ENCODE measurements around the gene SLC38A8. TPM values are rescaled to one million over a fixed set of nuclear protein-coding genes. Genes with fewer than 3 reads are reported as not detected.

Gene SLC38A8
- total RNA-seq, 1 experiment from 2014 or later: not detected

DNA sequence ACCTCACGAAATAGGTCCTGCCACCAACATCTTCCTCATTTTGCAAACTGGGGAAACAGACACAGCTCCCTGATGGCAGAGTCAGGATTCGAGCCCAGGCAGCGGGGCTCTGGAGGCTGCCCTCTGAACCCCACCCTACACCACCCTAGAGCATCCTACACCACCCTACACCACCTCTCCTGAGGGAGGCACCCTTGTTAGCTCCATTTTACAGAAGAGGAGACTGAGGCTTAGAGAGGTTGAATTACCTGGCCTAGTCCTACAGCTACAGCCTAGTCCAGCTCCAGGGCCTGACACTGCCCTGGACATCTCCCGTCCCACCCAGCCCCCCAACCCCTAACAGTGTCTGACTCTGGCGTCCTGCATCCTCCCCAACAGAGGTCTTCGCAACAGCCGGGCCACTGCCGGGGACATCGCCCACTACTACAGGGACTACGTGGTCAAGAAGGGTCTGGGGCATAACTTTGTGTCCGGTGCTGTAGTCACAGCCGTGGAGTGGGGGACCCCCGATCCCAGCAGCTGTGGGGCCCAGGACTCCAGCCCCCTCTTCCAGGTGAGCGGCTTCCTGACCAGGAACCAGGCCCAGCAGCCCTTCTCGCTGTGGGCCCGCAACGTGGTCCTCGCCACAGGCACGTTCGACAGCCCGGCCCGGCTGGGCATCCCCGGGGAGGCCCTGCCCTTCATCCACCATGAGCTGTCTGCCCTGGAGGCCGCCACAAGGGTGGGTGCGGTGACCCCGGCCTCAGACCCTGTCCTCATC is 77.7 kb downstream of the SLC38A8 start:
- H3K4me3 ChIP-seq (ENCODE audit: low read depth in 2 of 2, low read length in 2 of 2): no peak overlapping the region
- no peak overlapping the region for H3K27ac ChIP-seq (ENCODE audit: low read length)
- in situ Hi-C loops (cut with HindIII; ENCODE audit: low pct_unique_long_range_greater_than_20kb, low sequenced_read_pairs) (no loop called here), intact Hi-C loops (cut with micrococcal nuclease; ENCODE audit: unreplicated experiment) (no loop called here)
- ATAC-seq: no peak
- H3K9me3 ChIP-seq (ENCODE audit: control insufficient read depth, insufficient read depth, low read depth, low read length): no peaks in the 10 kb centered on the region
- CTCF ChIA-PET: no interaction called here
- no TSS peak for BruUV-seq (replicated peaks)
- H3K4me1 ChIP-seq (ENCODE audit: control insufficient read depth, insufficient read depth, low read length): no peaks in the 10 kb centered on the region
- POLR2A ChIA-PET: no interaction called here
- TF ChIP-seq SIN3A (IDR thresholded peaks at IDR 0.05; ENCODE audit: borderline replicate concordance, insufficient read depth, low read depth, low read length) (no peak), CTCF (IDR thresholded peaks at IDR 0.05) (no peak), POLR2AphosphoS5 (IDR thresholded peaks at IDR 0.05; ENCODE audit: low read depth, low read length) (no peak), TCF7L2 (IDR thresholded peaks at IDR 0.05; ENCODE audit: low read depth, low read length) (no peak)
- TF ChIP-seq, protein P1, sequence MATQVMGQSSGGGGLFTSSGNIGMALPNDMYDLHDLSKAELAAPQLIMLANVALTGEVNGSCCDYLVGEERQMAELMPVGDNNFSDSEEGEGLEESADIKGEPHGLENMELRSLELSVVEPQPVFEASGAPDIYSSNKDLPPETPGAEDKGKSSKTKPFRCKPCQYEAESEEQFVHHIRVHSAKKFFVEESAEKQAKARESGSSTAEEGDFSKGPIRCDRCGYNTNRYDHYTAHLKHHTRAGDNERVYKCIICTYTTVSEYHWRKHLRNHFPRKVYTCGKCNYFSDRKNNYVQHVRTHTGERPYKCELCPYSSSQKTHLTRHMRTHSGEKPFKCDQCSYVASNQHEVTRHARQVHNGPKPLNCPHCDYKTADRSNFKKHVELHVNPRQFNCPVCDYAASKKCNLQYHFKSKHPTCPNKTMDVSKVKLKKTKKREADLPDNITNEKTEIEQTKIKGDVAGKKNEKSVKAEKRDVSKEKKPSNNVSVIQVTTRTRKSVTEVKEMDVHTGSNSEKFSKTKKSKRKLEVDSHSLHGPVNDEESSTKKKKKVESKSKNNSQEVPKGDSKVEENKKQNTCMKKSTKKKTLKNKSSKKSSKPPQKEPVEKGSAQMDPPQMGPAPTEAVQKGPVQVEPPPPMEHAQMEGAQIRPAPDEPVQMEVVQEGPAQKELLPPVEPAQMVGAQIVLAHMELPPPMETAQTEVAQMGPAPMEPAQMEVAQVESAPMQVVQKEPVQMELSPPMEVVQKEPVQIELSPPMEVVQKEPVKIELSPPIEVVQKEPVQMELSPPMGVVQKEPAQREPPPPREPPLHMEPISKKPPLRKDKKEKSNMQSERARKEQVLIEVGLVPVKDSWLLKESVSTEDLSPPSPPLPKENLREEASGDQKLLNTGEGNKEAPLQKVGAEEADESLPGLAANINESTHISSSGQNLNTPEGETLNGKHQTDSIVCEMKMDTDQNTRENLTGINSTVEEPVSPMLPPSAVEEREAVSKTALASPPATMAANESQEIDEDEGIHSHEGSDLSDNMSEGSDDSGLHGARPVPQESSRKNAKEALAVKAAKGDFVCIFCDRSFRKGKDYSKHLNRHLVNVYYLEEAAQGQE (IDR thresholded peaks at IDR 0.05; ENCODE audit: insufficient read depth in 1 of 2, low read depth in 2 of 2, low read length in 1 of 2): no peak
- DNase-seq (ENCODE audit: low read depth, low spot score): no peak
- no peaks in the 10 kb centered on the region for H3K36me3 ChIP-seq (ENCODE audit: control insufficient read depth, insufficient read depth, low read length)
- no peaks in the 10 kb centered on the region for H3K27me3 ChIP-seq (ENCODE audit: control insufficient read depth, insufficient read depth, low read length)

DNA sequence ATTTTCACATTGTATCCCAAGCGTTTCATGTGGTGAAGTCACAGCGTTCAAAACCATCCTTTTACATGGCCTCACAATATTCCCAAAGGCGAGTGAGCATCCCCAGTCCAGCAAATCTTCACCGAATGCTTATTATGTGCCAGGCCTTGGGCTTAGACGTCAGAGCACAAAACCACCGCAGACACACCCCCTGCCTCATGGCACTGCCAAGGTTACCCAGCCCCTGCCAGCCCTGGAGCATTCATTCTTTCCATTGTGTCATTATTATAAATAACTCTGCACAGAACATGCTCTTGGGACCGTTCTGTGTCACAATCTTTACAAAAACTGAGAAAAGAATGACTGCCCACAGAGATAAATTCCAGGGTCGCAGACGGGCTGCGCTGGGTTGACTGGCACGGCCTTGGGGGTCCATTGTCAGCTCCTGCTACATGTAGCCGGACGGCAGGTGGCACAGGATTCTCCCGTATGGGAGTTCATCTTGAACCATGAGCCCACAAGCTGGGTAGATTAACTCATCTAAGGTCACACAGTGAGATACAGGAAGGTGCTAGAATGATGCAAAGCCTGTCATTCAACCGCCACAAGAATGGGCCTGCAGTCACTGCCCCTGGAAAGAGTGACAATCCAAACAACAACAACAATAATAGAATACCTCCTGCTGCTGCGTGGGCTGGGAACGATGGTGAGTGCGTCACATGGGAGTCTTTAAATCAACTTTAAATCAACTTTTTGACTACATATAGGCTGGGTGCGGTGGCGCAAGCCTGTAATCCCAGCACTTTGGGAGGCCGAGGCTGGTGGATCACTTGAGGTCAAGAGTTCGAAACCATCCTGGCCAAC is 79.1 kb downstream of the SLC38A8 start:
- TF ChIP-seq SIN3A (IDR thresholded peaks at IDR 0.05; ENCODE audit: borderline replicate concordance, insufficient read depth, low read depth, low read length) (no peak), CTCF (IDR thresholded peaks at IDR 0.05) (no peak), TCF7L2 (IDR thresholded peaks at IDR 0.05; ENCODE audit: low read depth, low read length) (no peak), POLR2AphosphoS5 (IDR thresholded peaks at IDR 0.05; ENCODE audit: low read depth, low read length) (no peak)
- TF ChIP-seq, protein P1 (IDR thresholded peaks at IDR 0.05; ENCODE audit: insufficient read depth in 1 of 2, low read depth in 2 of 2, low read length in 1 of 2): no peak
- in situ Hi-C loops (cut with HindIII; ENCODE audit: low pct_unique_long_range_greater_than_20kb, low sequenced_read_pairs): no loop called here
- CTCF ChIA-PET: no interaction called here

More for the DNA sequence above, 79.1 kb downstream of the SLC38A8 start:
- Histone ChIP-seq H3K9me3 (ENCODE audit: control insufficient read depth, insufficient read depth, low read depth, low read length) (no peaks in the 10 kb centered on the region), H3K36me3 (ENCODE audit: control insufficient read depth, insufficient read depth, low read length) (no peaks in the 10 kb centered on the region), H3K27ac (ENCODE audit: low read length) (no peak overlapping the region), H3K27me3 (ENCODE audit: control insufficient read depth, insufficient read depth, low read length) (no peaks in the 10 kb centered on the region), H3K4me1 (ENCODE audit: control insufficient read depth, insufficient read depth, low read length) (no peaks in the 10 kb centered on the region), H3K4me3 (ENCODE audit: low read depth in 2 of 2, low read length in 2 of 2) (no peak overlapping the region)
- DNase-seq (ENCODE audit: low read depth, low spot score): no peak
- no TSS peak for BruUV-seq (replicated peaks)
- POLR2A ChIA-PET: no interaction called here
- ATAC-seq: no peak
- intact Hi-C loops (cut with micrococcal nuclease; ENCODE audit: unreplicated experiment): no loop called here

Data from Panc1 (cell line).